ENCODE data around the gene TSC22D4. TPM values are rescaled to one million over a fixed set of nuclear protein-coding genes. Genes with fewer than 3 reads are reported as not detected.

TSC22D4 gene
- total RNA-seq, 2 experiments from 2014 or later, result 38.5 to 75.4 TPM

GRCh38 chr7:100521076-100521475 is 42.1 kb upstream of the TSC22D4 start:
- H2AFZ ChIP-seq (ENCODE audit: low read length), result no peak overlapping the region
- TF ChIP-seq EZH2phosphoT487 (IDR thresholded peaks at IDR 0.05; ENCODE audit: borderline replicate concordance, low read depth, low read length) (no peak), CTCF (conservative IDR thresholded peaks at IDR 0.05; ENCODE audit: low read length) (no peak)
- peaks cover 7% of the 10 kb centered on the region for H3K4me1 ChIP-seq (ENCODE audit: insufficient read depth, low read length, poor library complexity, severe bottlenecking)
- CTCF ChIA-PET (ENCODE audit: unreplicated experiment), result no interaction called here
- no TSS peak for BruUV-seq (replicated peaks)
- no peaks in the 10 kb centered on the region for H3K9me2 ChIP-seq (ENCODE audit: insufficient read depth, low read length)
- no peak overlapping the region for H3K27ac ChIP-seq (ENCODE audit: low read depth, low read length, poor library complexity, severe bottlenecking)
- H3K36me3 ChIP-seq (ENCODE audit: insufficient read depth, low read length), result no peaks in the 10 kb centered on the region
- no peaks in the 10 kb centered on the region for H4K20me1 ChIP-seq (ENCODE audit: insufficient read depth, low read length)
- no peaks in the 10 kb centered on the region for H3K9me3 ChIP-seq (ENCODE audit: low read length)
- POLR2A ChIA-PET, result interaction anchor here (0.5 kb wide), 1 partner anchor 22 kb away, joined by 5 read pairs; no protein-coding TSS in a partner anchor
- no peak overlapping the region for H3K4me3 ChIP-seq (ENCODE audit: low read depth, low read length, poor library complexity, severe bottlenecking)
- no peak for DNase-seq (ENCODE audit: low spot score)
- no peaks in the 10 kb centered on the region for H3K79me2 ChIP-seq (ENCODE audit: insufficient read depth, low read depth, low read length)
- intact Hi-C loops (cut with micrococcal nuclease; ENCODE audit: unreplicated experiment), result no loop called here
- H3K4me2 ChIP-seq (ENCODE audit: low read length), result no peak overlapping the region

DNA sequence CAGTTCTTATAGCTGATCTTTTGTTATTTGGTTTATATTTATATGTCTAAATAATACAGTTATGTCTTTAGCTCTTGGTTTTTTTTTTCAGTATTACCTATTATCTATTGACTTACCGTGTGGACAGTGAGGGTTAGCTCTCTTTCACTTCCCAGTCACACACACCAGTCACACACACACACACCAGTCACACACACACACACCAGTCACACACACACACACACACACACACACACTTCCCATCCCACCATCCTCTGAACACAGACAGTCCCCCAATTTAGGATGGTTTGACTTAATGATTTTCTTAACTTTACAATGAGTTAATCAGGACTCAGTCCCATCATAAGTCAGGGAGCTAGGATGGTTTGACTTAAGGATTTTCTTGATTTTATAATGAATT is 41.1 kb upstream of the TSC22D4 start:
- Histone ChIP-seq H3K36me3 (ENCODE audit: insufficient read depth, low read length) (no peaks in the 10 kb centered on the region), H3K4me3 (ENCODE audit: low read depth, low read length, poor library complexity, severe bottlenecking) (no peak overlapping the region), H3K4me2 (ENCODE audit: low read length) (no peak overlapping the region), H2AFZ (ENCODE audit: low read length) (no peak overlapping the region), H3K27ac (ENCODE audit: low read depth, low read length, poor library complexity, severe bottlenecking) (no peak overlapping the region), H3K79me2 (ENCODE audit: insufficient read depth, low read depth, low read length) (no peaks in the 10 kb centered on the region), H3K9me2 (ENCODE audit: insufficient read depth, low read length) (no peaks in the 10 kb centered on the region), H3K9me3 (ENCODE audit: low read length) (no peaks in the 10 kb centered on the region), H4K20me1 (ENCODE audit: insufficient read depth, low read length) (no peaks in the 10 kb centered on the region), H3K4me1 (ENCODE audit: insufficient read depth, low read length, poor library complexity, severe bottlenecking) (peaks cover 17% of the 10 kb centered on the region)
- TF ChIP-seq EZH2phosphoT487 (IDR thresholded peaks at IDR 0.05; ENCODE audit: borderline replicate concordance, low read depth, low read length) (no peak), CTCF (conservative IDR thresholded peaks at IDR 0.05; ENCODE audit: low read length) (no peak)
- intact Hi-C loops (cut with micrococcal nuclease; ENCODE audit: unreplicated experiment), result no loop called here
- CTCF ChIA-PET (ENCODE audit: unreplicated experiment), result interaction anchor here (1.3 kb wide), 1 partner anchor 49 kb away, joined by 6 read pairs; no protein-coding TSS in a partner anchor
- no TSS peak for BruUV-seq (replicated peaks)
- no peak for DNase-seq (ENCODE audit: low spot score)
- POLR2A ChIA-PET, result interaction anchor here (0.9 kb wide), 1 partner anchor 16 kb away, joined by 4 read pairs; no protein-coding TSS in a partner anchor

DNA sequence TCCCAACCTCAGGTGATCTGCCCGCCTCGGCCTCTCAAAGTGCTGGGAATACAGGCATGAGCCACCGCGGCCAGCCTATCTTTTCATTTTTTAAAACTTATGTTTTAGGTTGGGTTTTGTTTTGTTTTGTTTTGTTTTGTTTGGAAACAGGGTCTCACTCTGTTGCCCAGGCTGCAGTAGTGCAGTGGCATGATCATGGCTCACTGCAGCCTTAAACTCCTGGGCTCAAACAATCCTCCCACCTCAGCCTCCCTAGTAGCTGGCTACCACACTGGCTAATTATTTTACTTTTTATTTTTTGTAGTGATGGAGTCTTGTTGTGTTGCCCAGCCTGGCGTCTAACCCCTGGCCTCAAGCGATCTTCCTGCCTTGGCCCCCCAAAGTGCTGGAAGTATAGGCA is 40.6 kb upstream of the TSC22D4 start:
- Histone ChIP-seq H3K4me2 (ENCODE audit: low read length) (no peak overlapping the region), H2AFZ (ENCODE audit: low read length) (no peak overlapping the region), H3K79me2 (ENCODE audit: insufficient read depth, low read depth, low read length) (no peaks in the 10 kb centered on the region), H3K4me1 (ENCODE audit: insufficient read depth, low read length, poor library complexity, severe bottlenecking) (peaks cover 20% of the 10 kb centered on the region), H3K27ac (ENCODE audit: low read depth, low read length, poor library complexity, severe bottlenecking) (no peak overlapping the region), H3K9me3 (ENCODE audit: low read length) (no peaks in the 10 kb centered on the region), H3K9me2 (ENCODE audit: insufficient read depth, low read length) (no peaks in the 10 kb centered on the region), H3K36me3 (ENCODE audit: insufficient read depth, low read length) (no peaks in the 10 kb centered on the region), H3K4me3 (ENCODE audit: low read depth, low read length, poor library complexity, severe bottlenecking) (no peak overlapping the region), H4K20me1 (ENCODE audit: insufficient read depth, low read length) (no peaks in the 10 kb centered on the region)
- CTCF ChIA-PET (ENCODE audit: unreplicated experiment), result interaction anchor here (1.3 kb wide), 1 partner anchor 49 kb away, joined by 6 read pairs; no protein-coding TSS in a partner anchor
- no peak for DNase-seq (ENCODE audit: low spot score)
- POLR2A ChIA-PET, result no interaction called here
- intact Hi-C loops (cut with micrococcal nuclease; ENCODE audit: unreplicated experiment), result no loop called here
- no TSS peak for BruUV-seq (replicated peaks)
- TF ChIP-seq EZH2phosphoT487 (IDR thresholded peaks at IDR 0.05; ENCODE audit: borderline replicate concordance, low read depth, low read length) (no peak), CTCF (conservative IDR thresholded peaks at IDR 0.05; ENCODE audit: low read length) (no peak)

All from OCI-LY7 (cell line).